GM18907 (cell line): Measurements from ENCODE around the gene SLC40A1.

Source experiments
- ATAC-seq: cut with Tn5 transposase; IDR thresholded peaks from one replicate; pipeline ENCODE4 v1.9.1; 2021; ENCODE audit warnings: mild to moderate bottlenecking, moderate library complexity; ENCODE audit not compliant: unreplicated experiment

Gene SLC40A1

DNA sequence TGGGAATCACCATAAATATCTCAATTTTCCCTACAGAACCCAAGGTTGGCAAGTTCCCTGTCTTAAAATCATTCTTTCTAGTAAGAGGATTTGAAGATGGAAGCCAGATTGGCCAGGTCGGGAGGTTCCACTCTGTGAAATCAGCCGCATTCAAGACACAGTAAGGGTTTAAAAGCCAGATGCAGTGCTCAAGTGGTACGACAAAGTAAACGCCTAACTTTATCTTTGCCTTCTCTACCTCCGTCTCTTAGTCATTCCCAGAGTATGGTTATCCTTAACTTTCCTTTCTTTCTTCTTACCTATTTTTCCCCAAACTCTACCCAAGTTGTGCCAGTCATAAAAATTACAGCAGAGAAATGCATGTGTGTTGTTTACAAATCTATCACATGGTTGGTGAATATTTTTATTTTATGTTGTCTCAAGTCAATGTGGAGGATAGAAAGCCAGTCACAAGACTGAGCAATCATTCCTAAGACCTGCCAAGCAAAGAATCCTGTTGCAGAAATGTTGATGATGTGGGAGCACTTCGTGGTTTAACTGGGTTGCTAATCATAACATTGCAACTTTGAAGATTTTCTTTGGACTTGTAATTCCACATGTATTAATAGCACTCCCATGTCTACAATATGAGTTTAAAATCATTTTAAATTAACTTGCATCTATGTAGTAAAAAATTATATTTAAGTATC is 62.6 kb downstream of the SLC40A1 start:
- ATAC-seq = no peak

DNA sequence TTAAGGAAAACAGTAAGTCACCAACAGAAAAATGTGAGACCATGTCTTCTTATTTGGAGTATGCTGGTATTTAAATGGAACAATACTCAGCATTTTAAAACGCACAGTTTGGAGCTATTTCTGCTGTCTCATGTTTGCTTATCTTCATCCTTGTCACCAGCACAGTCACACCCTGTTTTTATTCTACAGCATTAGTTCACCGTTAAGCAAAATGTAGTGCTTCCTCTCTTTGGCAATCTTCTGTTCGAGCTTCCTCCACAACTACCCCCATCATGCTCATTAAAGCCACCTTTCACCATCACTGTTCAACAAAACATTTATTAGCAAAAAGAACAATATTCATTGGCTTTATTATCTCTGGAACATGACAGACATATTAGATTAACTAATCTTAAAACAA is 64.0 kb downstream of the SLC40A1 start:
- no peak for ATAC-seq

DNA sequence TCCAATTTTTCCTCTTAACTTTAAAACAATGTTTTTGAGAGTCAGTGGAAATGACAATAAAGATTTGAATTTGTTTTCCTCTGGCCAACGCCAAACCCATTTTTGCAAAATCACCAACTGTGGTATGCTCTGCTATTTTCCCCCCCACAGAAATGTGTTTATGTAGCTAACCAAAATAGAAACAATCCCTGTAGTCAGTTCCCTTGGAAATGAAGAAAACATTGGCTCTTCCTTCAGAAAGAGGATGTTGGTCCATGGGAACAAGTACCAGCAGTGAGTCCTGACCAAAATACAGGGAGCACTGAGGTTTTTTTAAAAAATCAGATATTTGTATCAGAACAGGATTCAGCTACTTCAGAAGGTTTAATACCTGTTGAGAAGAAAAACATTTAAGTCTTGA is 65.3 kb downstream of the SLC40A1 start:
- no peak for ATAC-seq

- no peak for ATAC-seq
These were observed 66.5 kb downstream of the SLC40A1 start for GRCh38 chr2:189514104-189514503.

GRCh38 chr2:189512879-189513278 is 67.7 kb downstream of the SLC40A1 start:
- ATAC-seq = no peak

DNA sequence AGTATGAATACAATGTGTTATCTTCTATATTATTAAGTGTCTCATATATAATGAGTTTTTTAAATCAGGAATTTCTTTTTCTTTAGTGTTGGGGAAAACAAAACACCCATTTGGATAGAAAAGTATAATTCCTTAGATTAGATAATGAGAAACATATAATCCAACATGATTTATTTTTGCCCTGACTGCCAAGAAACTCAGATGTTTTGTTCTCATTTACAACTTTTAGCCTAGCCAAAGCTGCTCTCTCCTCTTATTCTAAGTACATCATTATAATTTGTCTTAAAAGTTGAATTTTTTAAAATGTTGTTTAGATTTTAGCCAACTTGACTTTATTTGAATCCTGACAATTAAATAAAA is 68.6 kb downstream of the SLC40A1 start:
- ATAC-seq = no peak

DNA sequence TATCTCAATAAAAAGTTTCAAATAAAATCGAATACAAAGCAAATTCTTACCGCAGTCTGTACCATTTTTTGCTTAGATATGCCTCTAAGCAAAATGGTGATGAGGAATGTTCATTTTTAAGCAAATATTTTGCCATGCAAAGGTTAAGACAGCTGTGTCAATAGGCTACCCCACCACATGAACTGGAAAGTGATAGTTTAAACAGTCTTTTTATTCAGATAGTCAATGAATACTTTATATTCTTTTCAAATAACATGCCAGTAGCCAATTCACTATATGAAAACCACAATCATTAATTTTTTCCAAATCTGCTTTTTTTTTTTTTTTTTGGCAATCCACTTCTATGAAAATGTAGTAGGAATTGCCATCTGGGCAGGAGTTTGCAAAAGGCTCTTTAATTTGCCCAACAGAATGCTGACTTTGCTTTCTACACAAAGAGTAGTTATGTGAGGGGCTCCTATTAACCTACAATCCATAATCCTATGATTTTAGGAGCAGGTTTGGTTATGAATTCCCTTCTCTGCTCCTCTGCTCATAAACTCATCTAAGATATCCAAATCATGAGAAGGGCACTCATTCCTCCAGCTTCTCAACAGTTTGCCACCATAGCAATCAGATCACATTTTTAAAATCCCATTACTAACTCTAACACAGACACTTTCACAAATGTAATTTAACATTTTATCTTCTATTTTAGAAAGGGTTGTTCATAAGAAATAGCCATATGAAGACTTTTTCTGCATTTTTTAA is 69.2 kb downstream of the SLC40A1 start:
- ATAC-seq = no peak
